Stomach (tissue), 9 donors: ENCODE data around the gene SPCS2. TPM values are rescaled to one million over a fixed set of nuclear protein-coding genes. Genes with fewer than 3 reads are reported as not detected.

Experiments used
- DNase-seq, 2 donors: peaks; one replicate each; pipeline versions ENCODE4 v3.0.0 to v3.0.0-alpha.2; 2013 to 2019
- H3K27ac ChIP-seq, 5 donors: fragments of 200-600 bp in 4 of 5; sonication (generic) in 4 of 5; one replicate each; pipeline ENCODE4 v1.5.1; 2013 to 2019; ENCODE audit warnings: mild to moderate bottlenecking in 1 of 5, moderate library complexity in 1 of 5
- H3K27me3 ChIP-seq, 3 donors: fragments of 200-600 bp; sonication (generic); one replicate each; pipeline ENCODE4 v1.5.1; 2017 to 2019; ENCODE audit warnings: mixed run types in 1 of 3
- H3K36me3 ChIP-seq, 4 donors: fragments of 200-600 bp; sonication (generic); 1 replicate in 3 of 4; 2 replicates in 1 of 4; pipeline ENCODE4 v1.5.1; 2016 to 2019
- H3K4me1 ChIP-seq, 4 donors: fragments of 200-600 bp; sonication (generic); one replicate each; pipeline ENCODE4 v1.5.1; 2016 to 2019
- H3K4me3 ChIP-seq, 4 donors: fragments of 200-600 bp; sonication (generic) in 3 of 4; one replicate each; pipeline ENCODE4 v1.5.1; 2016 to 2019; ENCODE audit warnings: mild to moderate bottlenecking in 1 of 4
- H3K9me3 ChIP-seq, 4 donors: fragments of 200-600 bp; sonication (generic); one replicate each; pipeline ENCODE4 v1.5.1; 2016 to 2019
- EP300 ChIP-seq: sonication (generic); formaldehyde crosslinking; IDR thresholded peaks from one replicate; pipeline ENCODE4 v1.6.1; 2017; ENCODE audit warnings: antibody characterized with exemption
- POLR2A ChIP-seq, 4 donors: fragments of 450-650 bp; IDR thresholded peaks; one replicate each; pipeline ENCODE4 v1.6.1; 2016; ENCODE audit warnings: antibody characterized with exemption in 4 of 4, control low read depth in 2 of 4, mild to moderate bottlenecking in 1 of 4, moderate library complexity in 1 of 4
- POLR2AphosphoS5 ChIP-seq, 3 donors: sonication (generic); formaldehyde crosslinking; IDR thresholded peaks; one replicate each; pipeline ENCODE4 v1.6.1; 2016; ENCODE audit warnings: antibody characterized with exemption in 3 of 3
- WGBS, 5 donors: extraction: QIAGEN DNeasy Blood & Tissue Kit in 3 of 5; methylation state at CpG; one replicate each; pipeline versions ENCODE4 v1.1.5 to v1.1.7; 2013 to 2018; 5-methylcytosine and 5-hydroxymethylcytosine counted together
- intact Hi-C: fragments of 100-400 bp; cut with DNase I; formaldehyde crosslinking; loops from one replicate; pipeline ENCODE4 v1.15.1; 2023; ENCODE audit warnings: low total_unique reads
- polyA plus RNA-seq, 3 donors: library from polyadenylated mRNA; stranded (reverse); fragments of 200-250 nt; gene quantifications; one replicate each; pipeline ENCODE4 v1.2.3, GENCODE V29; 2013
- total RNA-seq, 5 donors: library from RNA; depleted of rRNA; stranded (reverse); fragments of >200 nt; gene quantifications; one replicate each; pipeline versions ENCODE4 v1.1.0 to v1.2.3, GENCODE V29; 2014 to 2016
- TF ChIP-seq, protein P1 (sequence below), 7 experiments: fragments of 450-650 bp in 4 of 7; fragments of 200-600 bp in 3 of 7; sonication (generic) in 3 of 7; IDR thresholded peaks; one replicate each; pipeline ENCODE4 v1.5.1; 2016 to 2019; ENCODE audit warnings: antibody characterized with exemption in 7 of 7, control low read depth in 2 of 7, mild to moderate bottlenecking in 1 of 7
- donor health status: healthy with polysubstance abuse.
- donor health status: Bipolar disorder and iron deficiency.
- donor health status: healthy.

Gene SPCS2
- total and polyA plus RNA-seq, 8 donors: 5.4 to 191 (median 50.7) TPM

DNA sequence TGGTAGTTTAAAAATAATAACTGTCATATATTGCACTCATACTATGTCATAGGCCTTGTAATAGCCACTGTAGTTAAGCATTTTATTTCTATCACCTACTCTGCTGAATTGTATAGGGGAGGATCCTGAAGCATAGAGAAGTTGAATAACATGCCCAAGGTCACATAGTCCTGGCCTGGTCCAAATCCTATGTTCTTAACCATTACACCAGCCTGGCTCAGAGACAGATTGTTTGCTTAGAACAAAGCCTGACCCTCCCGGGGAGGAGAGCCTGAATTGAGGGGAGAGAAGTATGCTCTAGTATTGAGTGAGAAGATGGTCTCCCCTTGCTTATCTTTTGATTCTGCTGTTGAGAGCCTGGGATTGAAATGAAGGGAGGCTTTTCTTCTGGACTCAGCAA, 41.9 kb downstream of the SPCS2 start:
- Histone ChIP-seq H3K4me3 (no peak overlapping the region), H3K36me3 (peaks cover 5 to 19% (median 17%) of the 10 kb centered on the region in 4 donors), H3K27ac (no peak overlapping the region), H3K4me1 (peaks cover 0 to 28% (median 25%) of the 10 kb centered on the region in 4 donors), H3K9me3 (no peaks in the 10 kb centered on the region), H3K27me3 (no peaks in the 10 kb centered on the region)
- intact Hi-C loops: no loop called here
- no peak for TF ChIP-seq POLR2A (IDR thresholded peaks at IDR 0.05)
- TF ChIP-seq, protein P1, sequence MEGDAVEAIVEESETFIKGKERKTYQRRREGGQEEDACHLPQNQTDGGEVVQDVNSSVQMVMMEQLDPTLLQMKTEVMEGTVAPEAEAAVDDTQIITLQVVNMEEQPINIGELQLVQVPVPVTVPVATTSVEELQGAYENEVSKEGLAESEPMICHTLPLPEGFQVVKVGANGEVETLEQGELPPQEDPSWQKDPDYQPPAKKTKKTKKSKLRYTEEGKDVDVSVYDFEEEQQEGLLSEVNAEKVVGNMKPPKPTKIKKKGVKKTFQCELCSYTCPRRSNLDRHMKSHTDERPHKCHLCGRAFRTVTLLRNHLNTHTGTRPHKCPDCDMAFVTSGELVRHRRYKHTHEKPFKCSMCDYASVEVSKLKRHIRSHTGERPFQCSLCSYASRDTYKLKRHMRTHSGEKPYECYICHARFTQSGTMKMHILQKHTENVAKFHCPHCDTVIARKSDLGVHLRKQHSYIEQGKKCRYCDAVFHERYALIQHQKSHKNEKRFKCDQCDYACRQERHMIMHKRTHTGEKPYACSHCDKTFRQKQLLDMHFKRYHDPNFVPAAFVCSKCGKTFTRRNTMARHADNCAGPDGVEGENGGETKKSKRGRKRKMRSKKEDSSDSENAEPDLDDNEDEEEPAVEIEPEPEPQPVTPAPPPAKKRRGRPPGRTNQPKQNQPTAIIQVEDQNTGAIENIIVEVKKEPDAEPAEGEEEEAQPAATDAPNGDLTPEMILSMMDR (IDR thresholded peaks at IDR 0.05): no peak
- no peak for TF ChIP-seq EP300
- TF ChIP-seq POLR2AphosphoS5 (IDR thresholded peaks at IDR 0.05): no peak
- no peak for DNase-seq
- 22 to 42% (median 35%) methylated on average over 1 of the region's 1 CpG for WGBS, 5 donors

DNA sequence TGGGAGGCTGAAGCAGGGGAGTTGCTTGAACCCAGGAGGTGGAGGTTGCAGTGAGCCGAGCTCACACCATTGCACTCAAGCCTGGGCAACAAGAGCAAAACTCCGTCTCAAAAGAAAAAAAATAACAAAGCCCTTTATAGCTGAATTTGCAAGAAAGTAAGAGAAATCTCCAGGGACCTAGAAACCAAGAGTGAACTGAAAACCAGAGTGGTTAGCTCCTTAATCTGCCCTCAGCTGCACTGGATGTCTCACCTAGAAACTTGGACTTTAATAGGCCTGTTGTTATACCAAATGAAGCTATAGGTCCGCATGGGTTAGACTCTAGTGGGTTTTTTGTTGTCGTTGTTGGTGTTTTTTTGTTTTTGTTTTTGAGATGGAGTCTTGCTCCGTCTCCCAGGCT, 43.8 kb downstream of the SPCS2 start:
- Histone ChIP-seq H3K27ac (no peak overlapping the region), H3K27me3 (no peaks in the 10 kb centered on the region), H3K4me3 (no peak overlapping the region), H3K9me3 (no peaks in the 10 kb centered on the region), H3K4me1 (peaks cover 0 to 28% (median 25%) of the 10 kb centered on the region in 4 donors), H3K36me3 (peaks cover 5 to 30% (median 19%) of the 10 kb centered on the region in 4 donors)
- no peak for DNase-seq
- TF ChIP-seq EP300 (no peak), POLR2A (IDR thresholded peaks at IDR 0.05) (no peak), POLR2AphosphoS5 (IDR thresholded peaks at IDR 0.05) (no peak)
- TF ChIP-seq, protein P1 (IDR thresholded peaks at IDR 0.05): no peak
- intact Hi-C loops: no loop called here
- 94 to 99% (median 97%) methylated on average over 5 of the region's 5 CpGs for WGBS, 5 donors

DNA sequence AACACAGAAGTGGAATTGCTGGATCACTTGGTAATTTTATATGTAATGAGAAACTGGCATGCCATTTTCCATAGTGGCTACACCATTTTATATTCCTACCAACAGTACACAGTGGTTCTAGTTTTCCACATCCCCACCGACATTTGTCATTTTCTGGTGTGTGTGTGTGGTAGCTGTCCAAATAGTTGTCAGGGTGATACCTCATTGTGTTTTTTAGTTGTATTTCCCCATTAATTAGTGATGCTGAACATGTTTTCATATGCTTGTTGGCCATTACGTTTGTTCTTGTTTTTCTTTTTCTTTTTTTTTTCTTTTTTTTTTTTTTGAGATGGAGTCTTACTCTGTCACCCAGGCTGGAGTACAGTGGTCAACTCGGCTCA, 51.9 kb downstream of the SPCS2 start:
- 88 to 97% (median 94%) methylated on average over 3 of the region's 3 CpGs for WGBS, 5 donors
- Histone ChIP-seq H3K9me3 (no peaks in the 10 kb centered on the region), H3K4me1 (no peaks in the 10 kb centered on the region), H3K4me3 (no peak overlapping the region), H3K27ac (no peak overlapping the region), H3K27me3 (no peaks in the 10 kb centered on the region), H3K36me3 (peaks cover 6 to 19% (median 14%) of the 10 kb centered on the region in 4 donors)
- intact Hi-C loops: no loop called here
- TF ChIP-seq EP300: no peak
- DNase-seq: no peak

DNA sequence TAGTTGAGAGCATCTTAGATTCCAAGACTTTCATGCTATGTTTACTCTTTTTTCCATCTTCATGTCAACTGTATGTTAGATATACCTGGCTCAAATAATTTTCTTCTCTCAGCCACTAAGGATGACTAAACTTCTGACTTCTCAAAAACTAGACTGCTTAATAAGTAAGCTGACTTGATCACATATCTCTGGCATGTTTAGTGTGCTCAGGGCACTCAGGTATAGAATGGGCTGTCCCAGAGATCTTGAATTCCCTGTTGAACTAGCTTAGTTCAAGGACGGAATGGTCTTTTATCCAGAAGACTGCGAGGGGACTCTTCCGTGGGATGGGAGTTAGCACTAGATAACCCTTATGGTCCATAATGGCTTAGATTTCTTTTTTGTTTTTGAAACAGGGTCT, 52.6 kb downstream of the SPCS2 start:
- no peaks in the 10 kb centered on the region for H3K27me3 ChIP-seq
- H3K4me1 ChIP-seq: no peaks in the 10 kb centered on the region
- DNase-seq: no peak
- TF ChIP-seq POLR2A (IDR thresholded peaks at IDR 0.05): no peak
- TF ChIP-seq, protein P1 (IDR thresholded peaks at IDR 0.05): no peak
- H3K9me3 ChIP-seq: no peaks in the 10 kb centered on the region
- WGBS, 5 donors: 88 to 92% (median 90%) methylated on average over 3 of the region's 3 CpGs
- intact Hi-C loops: no loop called here
- no peak overlapping the region for H3K27ac ChIP-seq
- no peak overlapping the region for H3K4me3 ChIP-seq
- peaks cover 11 to 19% (median 18%) of the 10 kb centered on the region in 4 donors for H3K36me3 ChIP-seq

DNA sequence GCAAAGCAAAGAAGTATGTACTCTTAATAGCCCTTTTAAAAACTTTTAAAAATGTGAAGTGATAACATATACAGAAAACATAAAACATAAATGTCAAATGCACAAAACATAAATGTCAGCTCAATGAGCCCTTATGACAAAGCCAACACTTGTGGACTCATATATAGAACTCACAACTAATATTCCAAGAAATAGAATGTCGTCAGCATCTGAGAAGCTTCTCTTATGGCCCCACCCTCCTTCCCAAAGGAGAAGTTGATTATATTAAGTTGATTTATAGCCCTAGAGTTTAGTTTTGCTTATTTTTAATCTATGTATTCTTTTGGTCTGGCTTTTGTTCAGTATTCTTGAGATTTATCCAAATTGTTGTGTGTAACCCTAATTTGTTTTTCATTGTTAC, 53.5 kb downstream of the SPCS2 start:
- Histone ChIP-seq H3K27ac (no peak overlapping the region), H3K4me3 (no peak overlapping the region), H3K4me1 (no peaks in the 10 kb centered on the region), H3K36me3 (peaks cover 11 to 27% (median 25%) of the 10 kb centered on the region in 4 donors), H3K9me3 (no peaks in the 10 kb centered on the region), H3K27me3 (no peaks in the 10 kb centered on the region)
- intact Hi-C loops: no loop called here
- WGBS, 5 donors: 86 to 95% (median 91%) methylated on average over 1 of the region's 1 CpG
- DNase-seq: no peak
- TF ChIP-seq, protein P1 (IDR thresholded peaks at IDR 0.05): no peak
- no peak for TF ChIP-seq POLR2A (IDR thresholded peaks at IDR 0.05)
- TF ChIP-seq EP300: no peak
- no peak for TF ChIP-seq POLR2AphosphoS5 (IDR thresholded peaks at IDR 0.05)
